GM19023 (cell line): ENCODE results near the gene PRR5.

ENCODE experiments used
- ATAC-seq: cut with Tn5 transposase; IDR thresholded peaks from one replicate; pipeline ENCODE4 v1.9.1; 2021; ENCODE audit warnings: mild to moderate bottlenecking, moderate library complexity; ENCODE audit not compliant: unreplicated experiment

PRR5 gene

GRCh38 chr22:44752285-44753188 is 50.5 kb downstream of the PRR5 start, which contains the start of gene ARHGAP8:
Gene ARHGAP8, plus strand, starts transcription at chr22:44752575. Its CDS starts 33,953 bp downstream, at chr22:44786528.
- ATAC-seq, result no peak

GRCh38 chr22:44753189-44754042 is 51.4 kb downstream of the PRR5 start:
- no peak for ATAC-seq

DNA sequence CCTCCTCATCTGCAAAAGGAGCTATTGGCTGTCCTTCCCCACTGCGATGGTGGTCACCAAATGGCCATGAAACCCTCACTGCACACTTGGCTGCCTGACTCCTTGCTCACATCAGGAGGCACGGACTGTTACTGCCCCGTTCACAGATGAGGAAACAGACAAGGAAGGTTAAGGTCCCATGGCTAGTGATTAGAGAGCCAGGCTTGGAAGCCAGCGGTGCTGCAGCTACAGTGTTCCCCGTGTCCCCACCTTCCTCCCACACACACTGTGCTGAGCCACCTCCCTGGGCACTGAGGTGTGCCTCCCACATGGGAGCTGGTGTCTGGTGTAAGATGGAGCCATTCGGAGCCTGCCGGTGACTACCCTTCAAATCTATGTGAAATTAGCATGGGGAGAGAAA is 53.0 kb downstream of the PRR5 start:
- ATAC-seq, result no peak

DNA sequence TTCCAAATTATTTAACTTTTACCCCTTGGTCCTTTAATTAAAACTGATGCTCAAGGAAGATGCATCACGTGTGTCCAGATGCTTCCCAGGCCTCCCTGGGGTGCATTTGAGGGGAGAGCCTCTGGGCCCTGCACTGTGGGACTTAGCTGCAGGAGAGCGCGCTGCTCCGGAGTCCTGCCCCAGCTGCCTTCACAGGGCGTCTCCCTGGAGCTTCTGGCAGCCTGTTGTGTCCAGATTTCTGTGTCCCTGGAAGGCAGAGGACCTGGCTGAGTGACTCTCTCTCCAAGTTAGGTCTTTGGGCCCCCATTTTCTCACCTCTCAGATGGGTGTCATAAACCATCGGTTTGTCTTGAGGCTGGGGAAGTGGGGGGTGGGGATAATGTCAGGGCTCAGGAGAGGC is 53.4 kb downstream of the PRR5 start:
- ATAC-seq, result no peak

- ATAC-seq, result no peak
Measured at GRCh38 chr22:44755956-44756361, 54.0 kb downstream of the PRR5 start.

- no peak for ATAC-seq
Measured at GRCh38 chr22:44758344-44758973, 56.5 kb downstream of the PRR5 start.

- ATAC-seq, result no peak
Measured at GRCh38 chr22:44759001-44759400, 57.0 kb downstream of the PRR5 start.

DNA sequence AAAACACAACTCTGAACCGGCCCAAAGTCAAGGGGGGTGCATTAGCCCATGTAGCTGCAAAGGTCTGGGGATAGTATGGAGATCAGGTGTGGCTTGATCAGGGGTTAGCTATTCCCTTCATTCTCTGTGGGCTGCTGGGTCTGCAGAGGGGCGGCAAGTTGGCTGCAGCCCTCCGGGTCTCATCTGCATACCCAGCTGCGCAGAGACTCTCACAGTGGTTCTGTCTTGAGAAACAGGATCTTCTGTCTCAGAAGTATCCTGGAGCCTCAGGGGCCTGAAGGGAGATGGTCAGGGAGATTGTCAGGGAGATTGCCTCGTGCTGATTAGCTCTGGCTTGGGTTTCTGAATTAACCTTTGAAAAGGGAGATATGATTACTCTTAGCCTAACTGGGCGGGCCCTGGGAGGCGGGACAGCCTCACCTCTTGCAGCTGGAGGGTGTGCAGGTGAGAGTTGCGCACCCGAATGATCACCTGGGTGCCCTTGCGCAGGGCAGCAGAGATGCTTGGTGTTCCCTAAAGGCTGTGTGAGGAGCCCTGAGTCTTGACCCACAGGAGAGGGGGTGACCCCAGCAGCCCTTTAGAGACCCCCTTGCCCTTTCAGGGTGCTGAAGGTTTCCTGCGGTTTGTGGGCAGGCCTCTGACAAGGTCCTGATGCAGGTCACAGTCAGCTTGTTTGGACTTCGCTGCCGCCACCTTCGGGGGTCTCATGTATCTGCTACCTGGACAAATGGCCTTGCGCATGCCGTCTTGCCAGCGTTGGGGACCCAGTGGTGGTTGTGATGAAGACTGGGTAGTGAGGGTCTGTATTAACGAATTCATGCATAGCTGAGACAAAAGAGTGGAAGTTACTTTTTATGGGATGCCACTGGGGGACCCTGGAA is 57.7 kb downstream of the PRR5 start:
- no peak for ATAC-seq

GRCh38 chr22:44760476-44760875 is 58.5 kb downstream of the PRR5 start:
- no peak for ATAC-seq

DNA sequence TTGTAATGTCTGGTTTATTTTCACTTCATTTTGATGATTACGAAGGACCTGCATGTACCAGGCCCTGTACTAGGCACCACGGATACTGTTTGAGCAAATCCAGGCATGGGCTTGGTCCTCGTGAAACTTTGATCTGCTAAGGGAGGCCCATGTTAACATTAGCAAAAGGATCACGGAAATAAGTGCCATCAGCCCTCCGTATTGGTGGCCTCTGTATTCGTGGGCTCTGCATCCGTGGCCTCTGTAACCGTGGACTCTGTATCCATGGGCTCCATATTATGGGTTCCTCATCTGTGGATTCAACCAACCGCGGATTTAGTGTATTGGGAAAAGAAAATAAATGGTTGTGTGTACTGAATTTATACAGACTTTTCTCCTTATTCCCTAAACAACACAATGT is 59.0 kb downstream of the PRR5 start:
- no peak for ATAC-seq

GRCh38 chr22:44764373-44764772 is 62.4 kb downstream of the PRR5 start:
- no peak for ATAC-seq

DNA sequence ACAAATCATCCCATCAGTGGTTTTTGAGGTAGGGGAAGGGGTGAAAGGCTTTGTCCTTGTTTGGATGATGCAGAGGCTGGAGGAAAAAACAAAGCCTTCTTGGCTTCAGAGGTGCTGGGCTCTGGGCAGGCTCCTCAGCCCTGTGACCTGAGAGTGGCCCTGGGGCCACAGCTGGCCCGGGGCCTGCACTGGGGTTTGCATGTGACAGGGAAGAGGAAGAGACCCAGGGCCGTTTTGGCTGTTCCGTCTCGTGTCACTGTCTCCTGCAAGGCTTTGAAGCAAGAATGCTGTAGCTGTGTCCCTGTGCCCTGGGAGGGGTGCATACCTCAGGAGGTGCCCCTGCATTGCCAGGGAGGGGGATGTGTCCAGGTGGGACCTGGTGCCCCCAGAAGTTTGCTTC is 63.0 kb downstream of the PRR5 start:
- ATAC-seq, result no peak

DNA sequence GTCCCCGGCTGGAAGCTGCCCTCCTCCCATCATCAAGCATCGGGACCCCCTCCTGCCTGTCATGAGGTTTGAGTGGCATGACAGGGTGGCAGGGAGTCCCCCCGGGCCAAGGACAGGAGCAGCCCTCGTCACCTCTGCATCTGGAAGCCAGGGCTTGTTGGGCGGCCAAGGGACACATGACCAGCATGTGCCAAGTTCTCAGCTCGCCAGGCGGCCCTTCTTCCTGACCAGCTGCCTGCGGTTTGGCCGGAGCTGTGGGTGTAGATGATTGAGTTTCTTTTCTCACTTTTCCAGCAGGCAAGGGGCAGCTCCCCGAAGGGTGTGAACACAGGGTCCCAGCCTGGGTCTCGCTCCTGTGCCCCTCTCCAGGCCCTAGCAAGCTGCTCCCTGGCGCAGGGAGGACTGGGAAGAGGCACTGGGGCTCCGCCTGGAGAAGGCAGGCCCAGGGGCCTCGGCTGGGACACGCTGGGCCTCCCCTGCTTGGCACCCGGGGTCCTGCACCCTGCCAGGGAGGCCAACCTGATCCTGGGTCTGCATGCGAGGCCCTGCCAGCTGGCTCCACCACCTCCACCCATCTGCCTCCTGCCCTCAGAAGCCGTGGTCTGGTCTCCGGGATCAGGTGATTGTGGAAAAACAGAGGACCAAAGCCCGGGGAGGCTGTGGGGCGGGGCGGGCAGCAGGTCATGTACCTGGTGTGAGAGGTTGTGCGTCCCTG is 63.7 kb downstream of the PRR5 start:
- no peak for ATAC-seq

DNA sequence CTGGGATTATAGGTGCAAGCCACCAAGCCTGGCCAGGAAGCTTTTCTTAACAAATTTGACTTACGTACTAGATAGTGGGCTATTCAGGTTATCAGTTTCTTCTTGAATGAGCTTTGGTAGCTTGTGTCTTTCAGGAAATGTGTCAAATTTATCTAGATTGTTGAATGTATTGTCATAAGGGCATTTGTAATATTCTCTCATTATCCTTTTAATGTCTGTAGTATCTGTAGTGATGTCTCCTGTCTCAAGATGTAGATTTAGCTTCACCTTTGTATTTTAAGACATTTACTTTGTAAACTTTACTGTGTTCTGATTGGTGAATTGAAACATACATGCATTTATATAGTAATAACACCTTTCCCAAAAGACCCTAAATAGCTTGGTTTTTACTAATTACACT is 71.1 kb downstream of the PRR5 start:
- no peak for ATAC-seq

- no peak for ATAC-seq
Measured at GRCh38 chr22:44775862-44776261, 73.9 kb downstream of the PRR5 start.

GRCh38 chr22:44776605-44777363 is 74.8 kb downstream of the PRR5 start:
- no peak for ATAC-seq

DNA sequence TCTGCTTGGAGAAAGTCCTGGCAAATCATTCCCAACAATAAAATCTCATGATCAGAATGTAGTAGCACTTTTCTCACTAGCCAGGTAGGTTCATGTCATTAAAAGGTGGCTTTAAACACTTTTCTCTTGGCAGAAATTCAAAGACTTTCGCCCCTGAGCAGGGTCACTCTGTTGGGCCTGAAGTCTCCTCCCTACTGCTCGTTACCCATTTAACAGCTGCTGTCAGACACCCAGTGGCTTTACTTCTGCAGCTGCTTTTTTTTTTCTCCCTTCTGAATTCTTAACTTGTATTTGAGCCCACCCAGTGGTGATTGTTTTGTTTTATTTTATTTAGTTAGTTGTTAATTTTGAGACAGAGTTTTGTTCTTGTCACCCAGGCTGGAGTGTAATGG is 75.4 kb downstream of the PRR5 start:
- no peak for ATAC-seq

DNA sequence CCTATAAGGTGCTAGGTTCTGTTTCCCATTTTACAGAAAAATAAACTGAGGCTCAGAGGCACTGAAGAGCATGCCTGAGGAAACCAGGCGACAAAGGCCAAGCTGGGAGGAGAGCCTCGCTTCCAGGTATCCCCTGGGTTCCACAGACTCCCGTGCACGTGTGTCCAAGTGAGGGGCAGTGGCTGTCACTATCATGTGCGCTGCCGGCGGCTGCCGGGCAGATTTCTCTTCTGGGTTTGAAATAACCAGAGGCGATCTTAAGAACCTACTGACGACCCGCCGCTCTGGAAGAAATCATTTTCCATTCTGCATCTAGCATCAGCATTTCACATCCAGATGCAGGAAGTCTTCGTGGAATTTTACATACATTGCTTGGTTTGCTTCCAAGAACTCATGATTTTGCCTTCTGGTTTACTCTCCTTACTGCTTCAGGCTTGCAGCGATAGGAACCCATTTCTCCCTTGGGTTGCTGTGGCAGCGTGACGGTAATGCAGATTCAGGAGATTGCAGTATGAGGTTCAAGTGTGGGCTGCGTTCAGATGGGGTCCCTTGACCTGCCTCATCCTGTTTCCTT is 79.0 kb downstream of the PRR5 start:
- no peak for ATAC-seq
